ENCODE results near the gene EPO.

DNA sequence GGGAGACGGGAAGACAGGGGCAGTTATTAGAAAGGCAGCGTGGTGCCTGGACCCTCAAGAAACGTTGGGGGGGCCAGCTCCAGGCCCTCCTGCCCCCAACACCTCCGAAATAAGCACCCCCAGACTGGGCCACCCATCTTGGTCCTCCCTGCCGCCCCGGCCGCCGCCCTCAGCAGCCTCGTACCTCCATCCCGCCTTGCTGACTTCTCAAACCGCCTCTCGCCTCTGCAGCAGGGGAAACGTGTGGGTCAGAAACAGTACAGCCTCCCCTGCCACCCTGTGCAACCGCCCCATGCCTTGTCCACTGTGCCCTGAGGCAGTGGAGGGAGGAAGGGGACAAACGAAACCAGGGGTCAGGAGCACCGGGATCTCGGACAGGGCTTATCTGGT is 33.5 kb upstream of the EPO start:
- TF ChIP-seq, protein P1, sequence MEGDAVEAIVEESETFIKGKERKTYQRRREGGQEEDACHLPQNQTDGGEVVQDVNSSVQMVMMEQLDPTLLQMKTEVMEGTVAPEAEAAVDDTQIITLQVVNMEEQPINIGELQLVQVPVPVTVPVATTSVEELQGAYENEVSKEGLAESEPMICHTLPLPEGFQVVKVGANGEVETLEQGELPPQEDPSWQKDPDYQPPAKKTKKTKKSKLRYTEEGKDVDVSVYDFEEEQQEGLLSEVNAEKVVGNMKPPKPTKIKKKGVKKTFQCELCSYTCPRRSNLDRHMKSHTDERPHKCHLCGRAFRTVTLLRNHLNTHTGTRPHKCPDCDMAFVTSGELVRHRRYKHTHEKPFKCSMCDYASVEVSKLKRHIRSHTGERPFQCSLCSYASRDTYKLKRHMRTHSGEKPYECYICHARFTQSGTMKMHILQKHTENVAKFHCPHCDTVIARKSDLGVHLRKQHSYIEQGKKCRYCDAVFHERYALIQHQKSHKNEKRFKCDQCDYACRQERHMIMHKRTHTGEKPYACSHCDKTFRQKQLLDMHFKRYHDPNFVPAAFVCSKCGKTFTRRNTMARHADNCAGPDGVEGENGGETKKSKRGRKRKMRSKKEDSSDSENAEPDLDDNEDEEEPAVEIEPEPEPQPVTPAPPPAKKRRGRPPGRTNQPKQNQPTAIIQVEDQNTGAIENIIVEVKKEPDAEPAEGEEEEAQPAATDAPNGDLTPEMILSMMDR (optimal IDR thresholded peaks at IDR 0.05 in 1 of 3, IDR thresholded peaks at IDR 0.05 in 1 of 3, conservative IDR thresholded peaks at IDR 0.05 in 1 of 3; ENCODE audit: extremely low read depth in 1 of 3, insufficient read depth in 2 of 3, low read length in 3 of 3): no peak
- no peak for TF ChIP-seq EZH2 (IDR thresholded peaks at IDR 0.05; ENCODE audit: low read length)
